SK-N-SH treated with all-trans-retinoic acid at 6 μM for 48 hours (cell line): ENCODE measurements around the gene PILRA.

Source experiments
- BACH2 ChIP-seq: fragments of 250-450 bp; sonication (Bioruptor Pico); IDR thresholded peaks from 2 replicates; pipeline ENCODE4 v1.9.0; 2021; ENCODE audit warnings: mild to moderate bottlenecking, borderline replicate concordance
- CREB5 ChIP-seq: fragments of 250-450 bp; sonication (Bioruptor Pico); IDR thresholded peaks from 2 replicates; pipeline ENCODE4 v1.5.1; 2020; ENCODE audit warnings: low read depth, mild to moderate bottlenecking, moderate library complexity
- CSDC2 ChIP-seq: fragments of 250-450 bp; sonication (Bioruptor Pico); IDR thresholded peaks from 2 replicates; pipeline ENCODE4 v1.5.0; 2020; ENCODE audit warnings: mild to moderate bottlenecking, moderate library complexity
- CSRNP3 ChIP-seq: fragments of 250-450 bp; sonication (Bioruptor Pico); IDR thresholded peaks from 2 replicates; pipeline ENCODE4 v1.5.1; 2021; ENCODE audit warnings: mild to moderate bottlenecking, moderate library complexity
- ISL1 ChIP-seq: fragments of 250-450 bp; sonication (Bioruptor Pico); IDR thresholded peaks from 2 replicates; pipeline ENCODE4 v2.1.2; 2022; ENCODE audit warnings: mild to moderate bottlenecking, moderate library complexity
- PATZ1 ChIP-seq: fragments of 250-450 bp; sonication (Bioruptor Pico); IDR thresholded peaks from 2 replicates; pipeline ENCODE4 v1.8.0; 2020; ENCODE audit warnings: mild to moderate bottlenecking, moderate library complexity, borderline replicate concordance
- RARB ChIP-seq: fragments of 250-450 bp; sonication (Bioruptor Pico); IDR thresholded peaks from 2 replicates; pipeline ENCODE4 v1.8.0; 2021; ENCODE audit warnings: mild to moderate bottlenecking, moderate library complexity
- SNAI2 ChIP-seq: fragments of 250-450 bp; sonication (Bioruptor Pico); IDR thresholded peaks from 2 replicates; pipeline ENCODE4 v1.5.0; 2020; ENCODE audit warnings: mild to moderate bottlenecking, moderate library complexity
- ZC3H10 ChIP-seq: fragments of 250-450 bp; sonication (Bioruptor Pico); IDR thresholded peaks from 2 replicates; pipeline ENCODE4 v1.5.1; 2021; ENCODE audit warnings: mild to moderate bottlenecking, moderate library complexity
- ZFP30 ChIP-seq: fragments of 450-650 bp; formaldehyde crosslinking; IDR thresholded peaks from 2 replicates; pipeline ENCODE4 v1.5.0; 2022; ENCODE audit warnings: mild to moderate bottlenecking, moderate library complexity
- ZNF565 ChIP-seq: fragments of 450-650 bp; formaldehyde crosslinking; conservative IDR thresholded peaks from 2 replicates; pipeline ENCODE4 v1.5.0; 2020; ENCODE audit warnings: low read depth, mild to moderate bottlenecking, moderate library complexity
- ZNF70 ChIP-seq: fragments of 450-650 bp; formaldehyde crosslinking; IDR thresholded peaks from 2 replicates; pipeline ENCODE4 v1.5.0; 2020; ENCODE audit warnings: mild to moderate bottlenecking, moderate library complexity
- ZNF8 ChIP-seq: fragments of 450-650 bp; formaldehyde crosslinking; IDR thresholded peaks from 2 replicates; pipeline ENCODE4 v1.5.0; 2020; ENCODE audit warnings: mild to moderate bottlenecking, moderate library complexity
- TF ChIP-seq, protein P1 (sequence below): fragments of 250-450 bp; sonication (Bioruptor Pico); IDR thresholded peaks from 2 replicates; pipeline ENCODE4 v1.5.0; 2020; ENCODE audit warnings: mild to moderate bottlenecking, moderate library complexity

DNA sequence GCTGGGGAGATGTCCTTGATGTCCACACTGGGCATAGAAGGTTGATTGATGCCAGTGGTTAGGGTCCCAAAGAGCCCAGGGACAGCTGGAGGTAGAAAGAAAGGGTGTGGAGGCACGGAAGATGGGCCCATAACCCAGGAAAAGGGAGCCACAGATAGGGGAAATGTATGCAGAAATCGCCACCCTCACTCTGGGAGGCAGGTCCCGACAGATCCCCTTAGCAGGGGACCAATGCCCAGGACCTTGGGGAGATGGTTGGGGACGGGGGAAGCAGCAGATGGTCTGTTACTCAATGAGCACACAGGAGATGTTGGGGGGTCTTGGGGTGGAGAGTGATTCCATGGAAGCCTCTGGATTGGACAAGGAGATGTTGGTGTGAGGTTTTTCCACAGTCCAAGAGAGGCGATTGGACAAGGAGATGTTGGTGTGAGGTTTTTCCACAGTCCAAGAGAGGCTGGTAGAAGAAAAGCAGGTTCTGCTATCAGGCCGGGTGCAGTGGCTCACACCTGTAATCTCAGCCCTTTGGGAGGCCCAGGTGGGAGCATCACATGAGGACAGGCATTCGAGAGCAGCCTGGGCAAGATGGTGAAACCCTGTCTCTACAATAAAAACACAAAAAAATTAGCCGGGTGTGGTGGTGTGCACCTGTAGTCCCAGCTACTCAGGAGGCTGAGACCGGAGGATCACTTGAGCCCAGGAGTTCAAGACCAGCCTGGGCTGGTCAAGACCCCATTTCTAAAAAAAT lies 70.0 kb downstream of the PILRA start:
- TF ChIP-seq CREB5 (no peak), PATZ1 (CRISPR knock-in tag) (no peak), ZC3H10 (CRISPR knock-in tag) (no peak), RARB (no peak), SNAI2 (CRISPR knock-in tag) (no peak), CSRNP3 (CRISPR knock-in tag) (no peak), ZFP30 (CRISPR knock-in tag) (no peak), CSDC2 (no peak), ZNF8 (CRISPR knock-in tag) (no peak), BACH2 (CRISPR knock-in tag) (no peak), ZNF565 (CRISPR knock-in tag) (no peak), ISL1 (no peak), ZNF70 (CRISPR knock-in tag) (no peak)
- TF ChIP-seq, protein P1, sequence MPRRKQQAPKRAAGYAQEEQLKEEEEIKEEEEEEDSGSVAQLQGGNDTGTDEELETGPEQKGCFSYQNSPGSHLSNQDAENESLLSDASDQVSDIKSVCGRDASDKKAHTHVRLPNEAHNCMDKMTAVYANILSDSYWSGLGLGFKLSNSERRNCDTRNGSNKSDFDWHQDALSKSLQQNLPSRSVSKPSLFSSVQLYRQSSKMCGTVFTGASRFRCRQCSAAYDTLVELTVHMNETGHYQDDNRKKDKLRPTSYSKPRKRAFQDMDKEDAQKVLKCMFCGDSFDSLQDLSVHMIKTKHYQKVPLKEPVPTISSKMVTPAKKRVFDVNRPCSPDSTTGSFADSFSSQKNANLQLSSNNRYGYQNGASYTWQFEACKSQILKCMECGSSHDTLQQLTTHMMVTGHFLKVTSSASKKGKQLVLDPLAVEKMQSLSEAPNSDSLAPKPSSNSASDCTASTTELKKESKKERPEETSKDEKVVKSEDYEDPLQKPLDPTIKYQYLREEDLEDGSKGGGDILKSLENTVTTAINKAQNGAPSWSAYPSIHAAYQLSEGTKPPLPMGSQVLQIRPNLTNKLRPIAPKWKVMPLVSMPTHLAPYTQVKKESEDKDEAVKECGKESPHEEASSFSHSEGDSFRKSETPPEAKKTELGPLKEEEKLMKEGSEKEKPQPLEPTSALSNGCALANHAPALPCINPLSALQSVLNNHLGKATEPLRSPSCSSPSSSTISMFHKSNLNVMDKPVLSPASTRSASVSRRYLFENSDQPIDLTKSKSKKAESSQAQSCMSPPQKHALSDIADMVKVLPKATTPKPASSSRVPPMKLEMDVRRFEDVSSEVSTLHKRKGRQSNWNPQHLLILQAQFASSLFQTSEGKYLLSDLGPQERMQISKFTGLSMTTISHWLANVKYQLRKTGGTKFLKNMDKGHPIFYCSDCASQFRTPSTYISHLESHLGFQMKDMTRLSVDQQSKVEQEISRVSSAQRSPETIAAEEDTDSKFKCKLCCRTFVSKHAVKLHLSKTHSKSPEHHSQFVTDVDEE (CRISPR knock-in tag), result no peak
